A673 (cell line): ENCODE results near the gene ZEB2. TPM values are rescaled to one million over a fixed set of nuclear protein-coding genes. Genes with fewer than 3 reads are reported as not detected.
A peak's percentile ranks its signal among the peaks of the same experiment; 100 is the strongest.

ENCODE experiments used
- BruUV-seq: library from RNA; stranded (reverse); fragments of 400-500 nt; replicated peaks from 2 replicates; lab custom pipeline; 2021; lab: Mats Ljungman, UMichigan
- CTCF ChIA-PET: fragments of 300-600 bp; sonication (Branson Sonifier 250); formaldehyde crosslinking; loops from one replicate; lab custom pipeline; 2022; ENCODE audit warnings: antibody characterized with exemption; lab: Charles Lee
- POLR2A ChIA-PET: fragments of 300-600 bp; sonication (Branson Sonifier 250); formaldehyde crosslinking; loops from one replicate; lab custom pipeline; 2022; ENCODE audit warnings: antibody characterized with exemption; ENCODE audit not compliant: low non-redundant PET; lab: Charles Lee
- DNase-seq: peaks from one replicate; pipeline ENCODE4 v3.0.0-alpha.2; 2015; ENCODE audit warnings: low spot score
- H3K27ac ChIP-seq: fragments of 200-600 bp; sonication (generic); 2 replicates; pipeline ENCODE4 v1.5.1; 2016; ENCODE audit warnings: mixed run types, low read depth, mild to moderate bottlenecking, mixed read lengths, antibody characterized with exemption, low read length; ENCODE audit not compliant: poor library complexity, severe bottlenecking
- H3K27me3 ChIP-seq: fragments of 200-600 bp; sonication (generic); replicated peaks from 2 replicates; pipeline ENCODE4 v1.6.1; 2017; ENCODE audit warnings: mixed run types, low read depth, mild to moderate bottlenecking, mixed read lengths, antibody characterized with exemption, low read length; ENCODE audit not compliant: insufficient read depth, poor library complexity
- H3K36me3 ChIP-seq: fragments of 200-600 bp; sonication (generic); 2 replicates; pipeline ENCODE4 v1.6.1; 2016; ENCODE audit warnings: mixed run types, mild to moderate bottlenecking, mixed read lengths, antibody characterized with exemption, low read length; ENCODE audit not compliant: insufficient read depth, poor library complexity, severe bottlenecking
- H3K4me1 ChIP-seq: fragments of 200-600 bp; sonication (generic); 2 replicates; pipeline ENCODE4 v1.6.1; 2017; ENCODE audit warnings: mixed run types, mild to moderate bottlenecking, mixed read lengths, antibody characterized with exemption, low read length; ENCODE audit not compliant: insufficient read depth, poor library complexity, severe bottlenecking
- H3K4me3 ChIP-seq: fragments of 200-600 bp; sonication (generic); 2 replicates; pipeline ENCODE4 v1.5.1; 2016; ENCODE audit warnings: low read depth, mixed run types, mild to moderate bottlenecking, mixed read lengths, low read length; ENCODE audit not compliant: poor library complexity, severe bottlenecking
- H3K9me3 ChIP-seq: fragments of 200-600 bp; sonication (generic); 2 replicates; pipeline ENCODE4 v1.6.1; 2016; ENCODE audit warnings: mixed run types, low read depth, mild to moderate bottlenecking, mixed read lengths, antibody characterized with exemption, low read length; ENCODE audit not compliant: poor library complexity, severe bottlenecking
- CTCF ChIP-seq: fragments of 300-800, 200-600 bp; sonication (generic); conservative IDR thresholded peaks from 2 replicates; pipeline ENCODE4 v1.5.1; 2017; ENCODE audit warnings: low read depth, mild to moderate bottlenecking, antibody characterized with exemption, low read length, moderate library complexity, mixed read lengths
- EZH2 ChIP-seq: fragments of 200-600 bp; sonication (generic); IDR thresholded peaks from 2 replicates; pipeline ENCODE4 v1.6.1; 2017; ENCODE audit warnings: borderline replicate concordance, low read depth, mild to moderate bottlenecking, mixed read lengths, antibody characterized with exemption, low read length; ENCODE audit not compliant: poor library complexity, severe bottlenecking
- intact Hi-C: fragments of 100-400 bp; cut with micrococcal nuclease; formaldehyde crosslinking; loops from one replicate; pipeline ENCODE4 v1.10.0; 2022; ENCODE audit not compliant: unreplicated experiment
- total RNA-seq: library from RNA; stranded (reverse); gene quantifications from 2 replicates; pipeline ENCODE4 v1.2.3, GENCODE V29; 2021

ZEB2 gene
- total RNA-seq, 1 experiment from 2014 or later = 146 TPM

DNA sequence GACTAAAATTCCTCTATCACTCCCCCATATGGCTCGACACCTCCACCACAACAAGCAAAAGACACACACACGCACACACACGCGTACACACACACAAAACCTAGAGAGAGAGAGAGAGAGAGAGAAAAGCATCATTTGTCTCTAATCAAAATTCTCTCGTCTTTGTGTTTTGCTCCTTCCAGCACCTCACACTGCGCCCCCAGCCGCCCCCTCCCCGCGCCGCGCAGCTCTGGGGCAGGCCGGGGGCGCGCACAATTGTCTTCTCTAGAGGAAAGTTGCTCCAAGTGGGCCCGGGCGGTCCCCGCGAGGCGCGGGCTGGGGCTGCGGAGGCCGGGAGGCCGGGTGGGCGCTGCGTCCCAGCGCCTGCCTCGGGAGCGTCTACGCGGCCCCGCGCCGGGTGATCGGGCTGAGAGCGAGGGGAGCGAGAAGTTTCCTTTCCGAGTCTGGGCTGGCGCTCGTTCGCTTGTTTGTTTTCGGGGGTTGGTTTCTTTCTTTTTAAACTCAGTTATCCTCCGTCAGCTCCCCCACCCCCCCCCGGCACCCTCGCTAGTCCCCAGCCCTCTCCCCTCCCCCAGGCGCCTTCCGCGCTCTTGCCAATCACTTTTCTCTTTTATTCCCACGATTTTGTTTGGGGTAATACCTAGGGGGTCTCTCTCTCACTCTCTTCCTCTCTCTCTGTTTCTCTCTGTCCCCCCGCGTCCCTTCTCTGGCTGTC is 4.1 kb downstream of the ZEB2 start:
- TF ChIP-seq EZH2 (no peak), CTCF (no peak)
- Histone ChIP-seq H3K27ac (peak overlapping the region; percentile 98), H3K9me3 (no peaks in the 10 kb centered on the region), H3K4me1 (peaks cover 27% of the 10 kb centered on the region), H3K4me3 (peak overlapping the region; percentile 66), H3K36me3 (peaks cover 38% of the 10 kb centered on the region), H3K27me3 (no peaks in the 10 kb centered on the region)
- POLR2A ChIA-PET = interaction anchor here (1.0 kb wide), 1 partner anchor 72 kb away, joined by 6 read pairs; no protein-coding TSS in a partner anchor
- CTCF ChIA-PET = no interaction called here
- BruUV-seq = no TSS peak
- DNase-seq = peak; percentile 77
- intact Hi-C loops = loop anchor here (5.0 to 10.0 kb wide), 3 partner anchors 184 to 1799 kb away; a partner anchor contains a TSS

DNA sequence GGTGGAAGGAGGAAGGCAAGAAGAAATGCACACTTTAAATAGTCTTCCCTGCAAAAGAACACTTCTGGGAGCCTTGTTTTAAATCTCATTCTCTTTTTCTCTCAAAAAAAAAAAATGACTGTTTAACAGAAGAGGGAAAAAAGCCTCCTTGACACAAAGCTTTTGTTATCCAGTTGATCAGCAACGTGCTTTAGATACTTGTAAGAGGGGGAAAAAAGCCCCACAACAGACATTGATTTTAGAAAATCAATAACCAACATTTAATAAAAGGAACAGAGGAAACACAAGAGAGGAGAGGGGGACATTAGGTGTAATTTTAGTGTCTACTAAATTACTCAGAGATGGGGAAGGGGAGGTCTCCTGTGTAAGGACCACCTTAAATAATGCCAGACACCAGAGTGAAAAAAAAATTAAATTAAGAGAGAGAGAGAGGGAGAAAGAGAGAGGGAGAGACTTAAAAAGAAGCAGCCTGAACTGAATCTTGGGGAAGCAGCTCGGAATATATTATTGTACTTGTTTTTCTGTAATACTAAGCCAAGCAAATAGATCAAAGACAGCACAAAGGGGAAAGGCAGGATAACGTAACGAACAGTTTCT is 4.7 kb downstream of the ZEB2 start:
- Histone ChIP-seq H3K27ac (peak overlapping the region; percentile 98), H3K4me1 (peaks cover 34% of the 10 kb centered on the region), H3K9me3 (no peaks in the 10 kb centered on the region), H3K36me3 (peaks cover 38% of the 10 kb centered on the region), H3K4me3 (peak overlapping the region; percentile 66), H3K27me3 (no peaks in the 10 kb centered on the region)
- CTCF ChIA-PET = no interaction called here
- DNase-seq = no peak
- POLR2A ChIA-PET = no interaction called here
- TSS peak; percentile 4 for BruUV-seq
- intact Hi-C loops = loop anchor here (5.0 to 10.0 kb wide), 3 partner anchors 183 to 1800 kb away; a partner anchor contains a TSS
- no peak for TF ChIP-seq EZH2
- no peak for TF ChIP-seq CTCF

- POLR2A ChIA-PET = no interaction called here
- peaks cover 38% of the 10 kb centered on the region for H3K36me3 ChIP-seq
- H3K27ac ChIP-seq = peak overlapping the region; percentile 98
- no TSS peak for BruUV-seq
- CTCF ChIA-PET = no interaction called here
- intact Hi-C loops = loop anchor here (5.0 to 10.0 kb wide), 3 partner anchors 182 to 1800 kb away; a partner anchor contains a TSS
- H3K27me3 ChIP-seq = no peaks in the 10 kb centered on the region
- H3K4me1 ChIP-seq = peaks cover 39% of the 10 kb centered on the region
- no peaks in the 10 kb centered on the region for H3K9me3 ChIP-seq
- H3K4me3 ChIP-seq = peak overlapping the region; percentile 66
- TF ChIP-seq CTCF = no peak
- no peak for TF ChIP-seq EZH2
- peak; percentile 38 for DNase-seq
Observed at GRCh38 chr2:144514616-144515091, 5.3 kb downstream of the ZEB2 start.
